Natural killer cell (primary cell): ENCODE measurements around the gene CYP26B1. TPM values are rescaled to one million over a fixed set of nuclear protein-coding genes. Genes with fewer than 3 reads are reported as not detected.

Experiments used
- ATAC-seq, 3 donors: fragments of 150-1000 bp in 2 of 3; fragments of 200-7000 bp in 1 of 3; cut with Tn5 transposase; 1 replicate in 1 of 3; 2 replicates in 2 of 3; pipeline ENCODE4 v1.10.0; 2021; ENCODE audit warnings: mild to moderate bottlenecking in 2 of 3, moderate library complexity in 2 of 3
- DNase-seq, 2 donors: peaks; one replicate each; pipeline versions ENCODE4 v3.0.0 to v3.0.0-alpha.2; 2013 to 2021; ENCODE audit warnings: mixed read lengths in 1 of 2
- H3K27ac ChIP-seq: one replicate; pipeline ENCODE4 v1.5.1; 2013; ENCODE audit warnings: mild to moderate bottlenecking, low read length
- H3K27me3 ChIP-seq: one replicate; pipeline ENCODE4 v1.6.1; 2013; ENCODE audit warnings: low read length; ENCODE audit not compliant: control insufficient read depth, insufficient read depth
- H3K36me3 ChIP-seq: one replicate; pipeline ENCODE4 v1.6.1; 2013; ENCODE audit warnings: low read length; ENCODE audit not compliant: control insufficient read depth, insufficient read depth
- H3K4me1 ChIP-seq: one replicate; pipeline ENCODE4 v1.6.1; 2013; ENCODE audit warnings: low read length; ENCODE audit not compliant: control insufficient read depth, insufficient read depth
- H3K4me3 ChIP-seq: one replicate; pipeline ENCODE4 v1.5.1; 2013; ENCODE audit warnings: low read length
- H3K9me3 ChIP-seq: one replicate; pipeline ENCODE4 v1.6.1; 2013; ENCODE audit warnings: low read length; ENCODE audit not compliant: control insufficient read depth, insufficient read depth
- H3K27ac Mint-ChIP-seq, 2 donors: one replicate each; pipeline ENCODE4 v1.8.0; 2022; ENCODE audit warnings: mild to moderate bottlenecking in 2 of 2, mixed read lengths in 2 of 2, moderate library complexity in 1 of 2
- H3K27me3 Mint-ChIP-seq, 2 donors: one replicate each; pipeline ENCODE4 v1.8.0; 2022; ENCODE audit warnings: low read depth in 2 of 2, mixed read lengths in 2 of 2
- H3K36me3 Mint-ChIP-seq: one replicate; pipeline ENCODE4 v1.8.0; 2022; ENCODE audit warnings: mixed read lengths
- H3K4me1 Mint-ChIP-seq, 2 donors: one replicate each; pipeline ENCODE4 v1.8.0; 2022; ENCODE audit warnings: mixed read lengths in 2 of 2
- H3K4me3 Mint-ChIP-seq: one replicate; pipeline ENCODE4 v1.8.0; 2022; ENCODE audit warnings: mild to moderate bottlenecking, moderate library complexity, mixed read lengths
- H3K9me3 Mint-ChIP-seq, 2 donors: one replicate each; pipeline ENCODE4 v1.8.0; 2022; ENCODE audit warnings: mixed read lengths in 2 of 2
- WGBS: methylation state at CpG from one replicate; pipeline ENCODE4 v1.1.7; 2013; ENCODE audit warnings: missing lambda C conversion rate; ENCODE audit not compliant: insufficient coverage; 5-methylcytosine and 5-hydroxymethylcytosine counted together
- intact Hi-C: fragments of 100-400 bp; cut with micrococcal nuclease; formaldehyde crosslinking; loops from one replicate; pipeline ENCODE4 v1.14.2; 2022
- total RNA-seq, 4 donors: library from RNA; stranded (reverse); fragments of 120-200 nt in 1 of 4; gene quantifications; one replicate each; pipeline versions ENCODE4 v1.2.3 to v1.2.4, GENCODE V29; 2013 to 2022
- TF ChIP-seq, protein P1 (sequence below): fragments of 200-600 bp; IDR thresholded peaks from one replicate; pipeline ENCODE4 v1.8.0; 2022; ENCODE audit warnings: antibody characterized with exemption

CYP26B1 gene
- total RNA-seq, 3 donors from 2014 or later (not counting 1 experiment from before 2014, with no cell fraction given), result not detected

- H3K4me1 ChIP-seq, result no peaks in the 10 kb centered on the region
- H3K36me3 ChIP-seq, result no peaks in the 10 kb centered on the region
- H3K4me1 Mint-ChIP-seq, result no peaks in the 10 kb centered on the region
- DNase-seq, result no peak
- intact Hi-C loops, result no loop called here
- peaks cover 2% of the 10 kb centered on the region for H3K27me3 ChIP-seq
- no peak overlapping the region for H3K27ac ChIP-seq
- H3K27me3 Mint-ChIP-seq, result peaks cover 5 to 6% of the 10 kb centered on the region in 2 donors
- H3K27ac Mint-ChIP-seq, result no peak overlapping the region
- H3K4me3 Mint-ChIP-seq, result no peak overlapping the region
- no peaks in the 10 kb centered on the region for H3K9me3 Mint-ChIP-seq
- TF ChIP-seq, protein P1, sequence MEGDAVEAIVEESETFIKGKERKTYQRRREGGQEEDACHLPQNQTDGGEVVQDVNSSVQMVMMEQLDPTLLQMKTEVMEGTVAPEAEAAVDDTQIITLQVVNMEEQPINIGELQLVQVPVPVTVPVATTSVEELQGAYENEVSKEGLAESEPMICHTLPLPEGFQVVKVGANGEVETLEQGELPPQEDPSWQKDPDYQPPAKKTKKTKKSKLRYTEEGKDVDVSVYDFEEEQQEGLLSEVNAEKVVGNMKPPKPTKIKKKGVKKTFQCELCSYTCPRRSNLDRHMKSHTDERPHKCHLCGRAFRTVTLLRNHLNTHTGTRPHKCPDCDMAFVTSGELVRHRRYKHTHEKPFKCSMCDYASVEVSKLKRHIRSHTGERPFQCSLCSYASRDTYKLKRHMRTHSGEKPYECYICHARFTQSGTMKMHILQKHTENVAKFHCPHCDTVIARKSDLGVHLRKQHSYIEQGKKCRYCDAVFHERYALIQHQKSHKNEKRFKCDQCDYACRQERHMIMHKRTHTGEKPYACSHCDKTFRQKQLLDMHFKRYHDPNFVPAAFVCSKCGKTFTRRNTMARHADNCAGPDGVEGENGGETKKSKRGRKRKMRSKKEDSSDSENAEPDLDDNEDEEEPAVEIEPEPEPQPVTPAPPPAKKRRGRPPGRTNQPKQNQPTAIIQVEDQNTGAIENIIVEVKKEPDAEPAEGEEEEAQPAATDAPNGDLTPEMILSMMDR, result no peak
- WGBS, result 92% methylated on average over 8 of the region's 8 CpGs
- no peak for ATAC-seq
- H3K36me3 Mint-ChIP-seq, result no peaks in the 10 kb centered on the region
- no peaks in the 10 kb centered on the region for H3K9me3 ChIP-seq
- no peak overlapping the region for H3K4me3 ChIP-seq
These were observed 37.8 kb downstream of the CYP26B1 start for GRCh38 chr2:72109904-72110303.

DNA sequence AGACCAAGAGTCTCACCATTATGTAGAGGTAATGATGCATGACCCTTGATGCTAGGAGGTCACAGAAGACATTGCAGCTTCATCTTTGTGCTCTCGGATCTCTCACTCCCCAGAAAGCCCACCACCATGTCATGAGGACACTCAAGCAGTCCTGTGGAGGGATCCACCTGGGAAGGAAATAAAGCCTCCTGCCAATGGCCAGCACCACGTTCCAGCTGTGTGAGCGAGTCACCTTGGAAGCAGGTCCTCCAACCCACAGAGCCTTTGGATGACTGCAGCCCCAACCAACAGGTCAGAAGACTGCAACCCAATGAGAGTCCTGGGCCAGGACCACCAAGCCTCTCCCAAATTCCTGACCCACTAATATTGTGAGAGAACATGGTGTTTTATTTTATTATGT is 38.4 kb downstream of the CYP26B1 start:
- TF ChIP-seq, protein P1, result no peak
- Mint-ChIP-seq H3K27me3 (peaks cover 5 to 6% of the 10 kb centered on the region in 2 donors), H3K4me1 (no peaks in the 10 kb centered on the region), H3K4me3 (no peak overlapping the region), H3K27ac (no peak overlapping the region), H3K9me3 (no peaks in the 10 kb centered on the region), H3K36me3 (no peaks in the 10 kb centered on the region)
- Histone ChIP-seq H3K4me3 (no peak overlapping the region), H3K9me3 (no peaks in the 10 kb centered on the region), H3K4me1 (no peaks in the 10 kb centered on the region), H3K36me3 (no peaks in the 10 kb centered on the region), H3K27me3 (peaks cover 2% of the 10 kb centered on the region), H3K27ac (no peak overlapping the region)
- 71% methylated on average over 3 of the region's 3 CpGs for WGBS
- DNase-seq, result no peak
- no peak for ATAC-seq
- intact Hi-C loops, result no loop called here

- H3K9me3 Mint-ChIP-seq, result no peaks in the 10 kb centered on the region
- peaks cover 2% of the 10 kb centered on the region for H3K27me3 ChIP-seq
- H3K27me3 Mint-ChIP-seq, result peaks cover 5 to 6% of the 10 kb centered on the region in 2 donors
- no peaks in the 10 kb centered on the region for H3K9me3 ChIP-seq
- DNase-seq, result no peak
- no peak overlapping the region for H3K27ac Mint-ChIP-seq
- H3K4me3 ChIP-seq, result no peak overlapping the region
- H3K27ac ChIP-seq, result no peak overlapping the region
- TF ChIP-seq, protein P1, result no peak
- H3K4me1 ChIP-seq, result no peaks in the 10 kb centered on the region
- H3K4me3 Mint-ChIP-seq, result no peak overlapping the region
- WGBS, result 47% methylated on average over 2 of the region's 3 CpGs
- no peak for ATAC-seq
- intact Hi-C loops, result no loop called here
- no peaks in the 10 kb centered on the region for H3K36me3 ChIP-seq
- H3K4me1 Mint-ChIP-seq, result no peaks in the 10 kb centered on the region
- no peaks in the 10 kb centered on the region for H3K36me3 Mint-ChIP-seq
These were observed 39.5 kb downstream of the CYP26B1 start for GRCh38 chr2:72108121-72108520.

DNA sequence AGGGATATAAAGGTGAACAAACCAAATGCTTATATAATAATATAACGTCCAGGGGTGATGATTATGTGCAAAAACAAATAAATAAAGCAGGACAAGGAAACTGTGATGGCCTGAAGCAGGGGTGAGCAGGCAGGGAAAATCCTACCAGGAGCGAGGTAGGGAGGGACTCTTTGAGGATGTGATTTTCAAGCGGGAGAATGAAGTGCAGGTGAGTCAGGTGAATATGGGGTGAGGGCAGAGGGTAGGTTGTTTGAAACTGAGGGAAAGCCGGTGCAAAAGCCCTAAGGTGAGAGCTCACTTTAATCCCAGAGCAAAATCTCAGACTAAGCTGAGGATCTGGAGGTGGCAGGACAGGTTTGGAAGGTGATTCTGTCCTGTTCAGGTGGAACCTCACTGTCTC is 40.7 kb downstream of the CYP26B1 start:
- DNase-seq, result no peak
- H3K9me3 Mint-ChIP-seq, result no peaks in the 10 kb centered on the region
- Histone ChIP-seq H3K4me3 (no peak overlapping the region), H3K9me3 (no peaks in the 10 kb centered on the region), H3K36me3 (no peaks in the 10 kb centered on the region), H3K4me1 (no peaks in the 10 kb centered on the region), H3K27ac (no peak overlapping the region), H3K27me3 (peaks cover 2% of the 10 kb centered on the region)
- no peak for ATAC-seq
- H3K36me3 Mint-ChIP-seq, result no peaks in the 10 kb centered on the region
- no peak overlapping the region for H3K27ac Mint-ChIP-seq
- no peak overlapping the region for H3K4me3 Mint-ChIP-seq
- H3K4me1 Mint-ChIP-seq, result no peaks in the 10 kb centered on the region
- H3K27me3 Mint-ChIP-seq, result peaks cover 5 to 6% of the 10 kb centered on the region in 2 donors
- 79% methylated on average over 4 of the region's 4 CpGs for WGBS
- TF ChIP-seq, protein P1, result no peak
- intact Hi-C loops, result no loop called here
